GM21717 (cell line): ENCODE results near the gene LRRK2.
"Not testable (repeated sequence)": the region's sequence is repeated elsewhere in the genome, so short reads cannot be mapped to it uniquely, and the experiment has no call there.

Experiments
- ATAC-seq: cut with Tn5 transposase; IDR thresholded peaks from one replicate; pipeline ENCODE4 v1.9.1; 2021; ENCODE audit warnings: mild to moderate bottlenecking, moderate library complexity; ENCODE audit not compliant: unreplicated experiment

LRRK2 gene

DNA sequence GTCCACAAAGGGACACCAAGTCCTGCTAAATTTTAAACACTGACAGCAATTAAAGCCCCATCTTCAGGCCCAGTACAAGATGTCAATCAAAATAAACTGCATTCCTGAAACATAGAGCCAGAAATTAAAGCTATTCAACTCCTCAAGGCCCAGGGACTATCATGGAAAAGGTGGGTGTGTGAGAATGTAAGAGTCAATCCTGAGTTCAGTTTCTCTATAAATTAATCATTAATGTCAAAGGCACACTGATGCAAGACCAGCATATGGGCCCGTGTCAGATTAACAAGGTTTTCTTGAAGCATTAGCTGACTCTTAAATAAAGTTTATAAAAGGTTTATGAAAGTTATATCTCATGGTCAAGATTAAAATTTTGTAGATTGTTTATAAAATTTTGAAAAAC, 13.6 kb upstream of the LRRK2 start:
- ATAC-seq = not testable (repeated sequence)

DNA sequence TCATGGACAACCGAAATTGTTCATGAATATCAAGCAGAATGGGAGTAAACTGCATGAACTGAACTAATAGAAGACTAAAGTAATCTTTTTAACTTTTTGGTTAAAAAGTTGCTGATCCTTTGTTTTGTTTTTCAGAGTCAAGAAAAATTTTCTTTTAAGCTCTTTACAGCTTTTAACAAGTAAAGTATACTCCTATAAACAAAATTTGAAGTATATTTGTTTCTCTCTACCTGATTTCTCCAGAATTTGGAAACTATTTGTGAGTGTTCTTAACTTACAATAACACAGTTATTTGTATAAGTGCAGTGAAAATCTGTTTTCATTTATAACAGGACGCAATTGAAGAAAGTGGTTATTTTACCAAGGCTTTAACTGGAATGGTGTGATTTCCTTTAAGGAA, 12.2 kb upstream of the LRRK2 start:
- ATAC-seq = no peak

DNA sequence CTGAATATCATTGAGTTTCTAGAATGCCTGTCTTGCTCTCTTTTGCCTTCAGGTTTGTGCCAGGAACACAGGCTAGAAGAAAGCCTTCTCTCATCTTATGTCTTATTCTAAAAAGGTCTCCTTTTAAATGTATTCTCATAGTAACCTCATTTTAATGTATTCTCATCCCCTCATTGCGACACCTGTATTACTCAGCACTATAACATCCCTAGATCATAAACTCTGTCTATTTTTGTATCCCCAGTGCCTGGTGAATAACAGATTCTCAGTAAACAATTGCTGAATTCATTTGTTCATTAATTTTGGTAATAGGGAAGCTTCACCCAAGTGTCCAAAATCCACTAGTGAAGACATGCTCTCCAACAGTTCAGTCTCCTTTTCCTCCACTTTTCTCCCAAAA, 8.8 kb upstream of the LRRK2 start:
- no peak for ATAC-seq

DNA sequence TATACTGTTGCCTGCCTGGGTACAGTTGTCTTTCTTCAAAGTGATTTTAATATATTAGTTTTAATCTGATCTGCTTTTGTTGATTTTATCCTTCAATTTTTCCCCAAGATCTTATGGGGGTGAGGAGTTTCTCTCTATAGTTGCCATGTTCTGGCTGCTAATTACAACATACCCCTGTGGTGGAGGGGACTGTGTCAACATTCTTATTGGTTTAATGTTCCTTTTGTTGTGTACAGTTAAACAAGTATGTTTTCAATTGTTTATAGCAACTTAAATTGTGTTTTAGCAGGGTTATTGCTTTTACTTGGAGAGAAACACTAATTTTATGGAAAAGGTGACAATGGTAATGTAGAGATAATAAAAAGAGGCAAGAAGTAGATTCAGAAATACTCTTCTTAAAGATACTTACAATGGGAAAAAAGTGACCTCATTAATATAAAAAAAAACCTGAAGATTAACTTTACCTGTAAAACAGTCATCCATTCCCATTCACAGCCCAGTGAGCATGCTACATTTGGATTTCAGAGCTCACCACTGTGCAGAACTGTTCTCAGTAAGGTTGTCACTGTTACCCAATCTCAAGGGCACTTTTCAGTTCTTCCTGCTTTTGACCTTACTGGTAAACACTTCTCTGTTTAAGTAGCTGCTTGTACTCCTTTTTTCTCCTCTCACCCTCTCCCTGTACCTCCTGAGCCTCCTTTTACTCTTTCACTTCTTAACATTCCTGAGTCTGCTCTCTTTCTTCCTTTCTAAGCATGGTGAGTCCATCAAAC, 8.1 kb upstream of the LRRK2 start:
- no peak for ATAC-seq

DNA sequence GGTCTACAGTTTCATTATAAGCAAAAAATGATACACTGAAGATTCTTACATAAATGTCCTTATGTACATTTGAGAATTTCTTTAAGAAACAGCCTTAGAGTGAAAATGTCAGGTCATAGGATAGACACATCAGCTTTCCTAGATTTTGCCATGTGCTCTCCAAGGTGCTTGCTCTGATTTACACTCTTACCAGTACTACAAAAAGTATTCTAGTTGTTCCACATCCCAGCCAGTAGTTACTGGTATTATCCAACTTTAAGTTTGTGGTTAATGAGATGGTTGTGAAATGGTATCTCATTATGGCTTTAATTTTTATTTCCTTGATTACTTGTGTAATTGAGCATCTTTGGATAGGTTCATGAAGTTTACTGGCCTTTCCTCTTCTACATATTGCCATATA, 5.0 kb upstream of the LRRK2 start:
- ATAC-seq = no peak

DNA sequence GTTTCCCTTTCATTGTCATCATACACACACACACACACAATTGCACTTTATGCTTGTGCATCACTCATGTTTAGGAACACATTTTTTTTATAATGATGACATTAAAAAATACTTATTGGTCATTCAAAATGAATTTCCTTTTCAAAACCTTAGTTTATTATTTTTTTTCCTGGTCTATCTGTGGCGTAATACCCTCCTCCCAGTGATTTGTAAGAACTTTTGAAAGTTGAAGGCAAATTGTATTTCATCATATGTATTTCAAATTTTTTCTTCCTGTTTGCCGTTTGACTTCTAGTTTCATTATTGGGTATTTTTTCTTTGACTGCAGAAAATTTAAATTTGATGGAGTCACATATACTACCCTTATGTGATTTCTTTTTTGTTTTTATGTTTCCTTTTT, 2.5 kb upstream of the LRRK2 start:
- ATAC-seq = no peak

DNA sequence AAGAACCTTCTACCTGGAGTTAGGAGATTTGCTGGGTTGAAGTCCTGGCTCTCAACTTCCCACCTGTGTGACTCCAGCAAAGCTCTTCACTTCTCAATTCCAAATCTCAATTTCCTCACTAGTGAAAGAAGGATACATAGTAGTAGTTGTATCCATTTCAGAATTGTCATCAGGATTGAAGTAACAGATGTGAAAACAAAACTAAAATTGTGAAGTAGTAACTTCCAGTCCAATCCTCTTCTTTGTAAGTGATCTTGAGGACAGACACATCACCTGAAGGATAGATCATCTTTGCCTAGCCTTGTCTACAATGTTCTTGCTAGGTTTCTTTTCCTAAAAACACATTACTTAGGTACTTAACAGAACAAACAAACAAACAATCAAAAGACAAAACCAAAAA, 1.2 kb upstream of the LRRK2 start:
- ATAC-seq = no peak

DNA sequence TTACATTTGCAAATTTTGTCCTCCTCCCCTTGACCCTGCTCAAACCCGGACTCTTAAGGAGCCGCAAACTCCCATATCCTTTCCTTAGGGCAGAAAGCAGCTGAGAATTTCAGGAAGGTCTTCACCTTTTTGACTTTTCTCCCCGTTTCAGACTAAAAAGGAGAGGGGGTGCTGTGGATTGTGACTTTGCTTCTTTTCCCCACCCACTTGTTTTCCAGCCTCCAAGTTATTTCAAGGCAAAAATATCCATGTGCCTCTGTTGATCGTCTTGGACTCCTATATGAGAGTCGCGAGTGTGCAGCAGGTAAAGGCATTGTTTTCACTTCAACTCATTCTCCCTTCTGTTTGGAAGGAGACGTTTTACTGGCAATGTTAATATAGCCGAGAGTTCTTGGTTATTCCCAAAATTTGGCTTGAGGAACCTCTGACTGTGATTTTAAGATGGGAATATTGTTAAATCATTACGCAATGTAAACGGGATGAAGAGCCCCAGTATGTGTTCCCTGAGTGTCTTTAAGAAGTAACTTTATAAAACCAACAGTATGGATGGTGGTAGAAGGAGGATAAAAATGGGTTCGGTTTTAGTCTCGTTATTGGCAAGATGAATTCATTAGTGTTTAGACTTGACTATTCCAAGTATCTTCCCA, 663 bp downstream of the LRRK2 start:
- ATAC-seq = no peak

DNA sequence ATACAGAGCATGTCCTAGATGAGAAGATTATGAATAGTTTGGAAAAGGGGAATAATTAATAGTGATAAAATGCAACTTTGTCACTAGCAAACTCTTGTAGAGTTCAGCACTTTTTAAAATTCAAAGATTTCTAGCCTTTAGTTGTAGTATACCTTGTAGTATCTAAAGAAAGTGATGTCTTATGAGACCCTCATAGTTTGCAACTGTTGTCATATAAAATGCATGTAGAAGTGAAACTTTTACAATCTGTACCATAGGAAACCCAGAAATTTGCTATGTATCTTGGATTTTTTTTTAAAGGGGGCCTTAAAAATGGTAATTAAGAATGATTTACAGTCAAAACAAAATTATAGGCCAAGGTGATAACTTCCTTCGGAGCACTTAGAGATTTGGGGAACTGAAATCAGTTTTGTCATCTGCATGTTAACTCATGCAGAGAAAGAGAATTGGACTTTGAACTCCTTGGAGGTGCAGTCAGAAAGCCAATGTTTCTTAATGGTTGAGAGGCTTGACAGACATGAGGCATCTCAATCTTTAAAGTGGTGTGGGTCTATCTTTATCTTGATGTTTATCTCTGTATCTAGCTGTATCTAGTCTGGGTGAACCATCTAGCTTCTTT, 1.3 kb downstream of the LRRK2 start:
- peak; percentile 55 for ATAC-seq

DNA sequence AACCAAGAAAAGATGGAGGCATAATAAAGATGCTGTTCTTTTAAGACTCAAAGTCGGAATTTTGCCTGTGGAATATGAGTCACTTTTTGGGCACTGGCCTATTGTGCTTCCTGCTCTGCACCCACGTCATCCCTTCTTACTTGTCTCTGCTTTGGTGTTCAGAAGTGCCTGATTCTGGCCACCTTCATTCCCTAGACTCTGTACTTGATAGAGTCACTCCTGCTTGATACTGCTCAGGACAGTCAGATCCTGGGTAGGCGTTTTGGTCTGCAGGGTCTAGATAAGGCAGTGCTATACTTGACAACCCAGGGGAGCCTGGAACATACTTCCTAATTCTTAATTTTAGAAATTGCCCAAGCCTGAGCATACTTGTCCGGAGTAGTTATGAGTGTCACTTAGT, 1.9 kb downstream of the LRRK2 start:
- ATAC-seq = peak; percentile 35

DNA sequence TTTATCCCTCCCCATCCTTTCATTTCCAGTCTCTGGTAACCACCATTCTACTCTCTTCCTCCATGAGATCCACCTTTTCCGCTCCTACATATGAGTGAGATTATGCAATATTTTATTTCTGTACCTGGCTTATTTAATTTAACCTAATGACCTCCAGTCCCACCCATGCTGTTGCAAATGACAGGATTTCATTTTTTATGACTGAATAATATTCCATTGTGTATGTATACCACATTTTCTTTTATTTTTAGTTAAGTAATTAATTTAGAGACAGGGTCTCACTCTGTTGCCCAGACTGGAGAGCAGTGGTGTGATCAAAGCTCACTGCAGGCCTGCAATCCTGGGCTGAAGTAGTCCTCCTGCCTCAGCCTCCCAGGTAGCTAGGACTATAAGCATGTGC, 2.6 kb downstream of the LRRK2 start:
- no peak for ATAC-seq

DNA sequence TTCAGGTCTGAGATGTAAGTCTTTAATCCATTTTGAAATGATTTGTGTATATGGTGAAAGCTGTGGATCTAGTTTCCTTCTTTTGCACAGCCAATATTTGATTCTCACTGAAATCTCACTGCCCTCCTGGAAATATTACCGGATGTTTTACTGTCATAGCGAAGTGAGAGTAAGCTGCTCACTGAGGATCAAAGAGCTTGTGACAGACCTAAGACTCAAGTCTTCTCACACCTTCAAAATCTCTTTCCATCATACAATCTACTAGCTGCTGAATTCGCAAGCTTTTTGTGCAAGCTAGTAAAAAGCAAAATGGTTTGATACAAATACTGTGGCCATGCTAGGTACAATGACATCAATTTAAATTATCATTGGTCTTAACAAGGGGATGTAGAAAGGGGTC, 3.9 kb downstream of the LRRK2 start:
- ATAC-seq = no peak

DNA sequence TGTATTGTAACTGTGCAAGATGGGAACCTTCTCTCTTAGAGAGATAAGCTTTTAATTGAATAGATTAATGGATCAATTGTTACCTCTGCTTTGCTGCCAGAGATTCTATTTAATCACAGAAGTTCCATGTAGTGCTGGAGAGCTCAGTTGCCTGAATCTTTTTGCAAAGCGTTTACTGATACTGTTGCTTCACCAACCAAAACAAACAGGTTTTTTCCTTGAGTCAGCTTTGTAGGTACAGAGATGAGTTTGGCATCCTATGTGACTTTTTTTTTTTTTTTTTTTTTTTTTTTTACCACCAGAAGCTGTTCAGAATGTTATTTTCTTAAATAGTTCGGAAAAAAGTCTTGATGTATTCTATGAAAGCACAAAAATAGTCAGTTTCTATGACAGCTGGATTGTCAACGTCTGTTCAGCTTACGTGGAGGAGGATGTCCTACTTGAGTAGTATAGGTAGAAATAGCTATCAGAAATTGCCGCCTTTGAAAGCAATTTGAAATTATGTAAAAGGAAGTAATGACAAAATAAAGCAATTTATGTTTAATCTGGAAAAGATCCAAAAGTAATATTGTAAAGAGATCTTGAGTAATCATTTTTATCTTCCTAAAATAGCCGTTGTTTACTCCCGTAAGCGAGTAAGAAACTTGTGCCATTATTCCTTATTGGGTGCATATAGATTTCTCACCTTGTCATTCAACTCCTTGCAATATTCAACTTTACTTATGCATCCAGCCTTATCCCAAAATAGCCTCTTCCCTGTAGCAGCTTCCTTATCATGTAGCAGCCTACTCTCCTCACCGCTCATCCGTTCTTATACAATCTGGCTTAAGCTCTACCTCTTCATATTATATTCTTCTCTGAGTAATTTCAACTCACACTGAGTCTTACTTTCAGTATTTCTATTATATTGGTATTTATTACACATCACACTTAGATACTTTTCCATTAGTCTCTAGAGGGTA, 5.2 kb downstream of the LRRK2 start:
- no peak for ATAC-seq

DNA sequence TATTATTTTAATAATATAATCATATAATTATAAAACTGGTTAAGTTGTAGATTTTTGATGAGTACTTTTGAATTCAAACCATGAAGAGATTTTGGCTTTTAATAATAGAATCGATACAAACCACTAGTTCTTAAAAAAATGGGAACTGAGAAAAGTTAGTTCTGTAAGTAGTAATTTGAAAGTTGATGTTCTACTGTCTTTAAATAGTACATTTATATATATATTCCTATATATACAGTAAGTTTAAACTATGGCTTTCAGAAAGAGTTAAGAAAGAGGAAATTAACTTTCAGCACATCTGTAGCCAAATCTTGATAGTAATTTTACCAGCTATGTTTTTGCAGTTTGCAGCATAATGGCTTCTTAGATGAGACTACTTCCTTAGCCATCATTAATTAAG, 7.8 kb downstream of the LRRK2 start:
- ATAC-seq = peak; percentile 41

DNA sequence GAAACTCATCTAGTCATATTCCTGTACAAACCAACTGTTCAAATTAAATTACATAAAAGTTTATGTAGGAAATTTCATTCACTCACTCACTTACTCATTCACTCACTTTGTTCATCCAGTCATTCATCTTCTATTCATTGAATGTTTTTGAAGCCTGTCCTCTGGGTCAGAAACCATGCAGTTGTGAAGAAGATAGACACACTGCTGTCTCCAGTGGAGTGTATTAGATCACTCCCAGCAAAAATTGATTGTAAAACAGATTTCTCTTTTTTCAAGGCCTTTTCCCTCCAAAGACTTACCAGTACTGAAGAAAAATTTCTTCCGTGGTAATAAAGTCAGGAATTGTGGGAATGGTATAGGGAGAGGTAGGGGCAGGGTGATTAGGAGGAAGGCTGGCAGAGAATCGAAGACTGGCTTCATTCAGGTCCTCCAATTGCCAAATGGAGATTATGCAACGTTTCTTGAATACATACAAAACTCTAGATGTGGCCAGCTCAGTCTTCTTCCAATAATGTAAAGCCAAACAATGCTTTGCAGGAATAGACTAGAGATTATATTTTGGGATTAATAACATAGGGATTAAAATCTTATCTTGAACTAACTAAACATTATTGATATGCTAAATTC, 9.1 kb downstream of the LRRK2 start:
- no peak for ATAC-seq

DNA sequence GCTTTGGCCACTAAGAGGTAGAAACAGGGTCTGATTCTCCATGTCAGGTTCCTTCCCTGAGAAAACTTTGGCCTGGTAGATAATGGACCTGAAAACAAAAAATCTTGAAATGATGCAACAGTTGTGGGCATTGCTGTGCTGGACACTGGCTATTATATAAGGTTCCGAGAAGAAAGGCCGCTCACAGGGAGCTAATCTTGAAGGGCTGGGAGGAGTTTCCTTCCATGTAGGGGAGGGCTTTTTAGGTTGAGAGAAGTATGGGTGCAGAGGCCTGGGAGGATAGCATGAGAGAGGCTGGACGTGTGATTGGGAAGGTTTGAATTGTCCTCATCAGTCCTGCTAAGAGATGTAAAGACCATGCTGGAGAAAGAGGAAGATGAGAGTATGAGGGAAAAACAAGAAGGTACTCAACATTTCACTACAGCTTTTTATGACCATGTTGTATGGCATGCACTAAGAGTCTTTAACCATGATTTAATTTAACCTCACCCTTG, 11.6 kb downstream of the LRRK2 start:
- ATAC-seq = no peak

DNA sequence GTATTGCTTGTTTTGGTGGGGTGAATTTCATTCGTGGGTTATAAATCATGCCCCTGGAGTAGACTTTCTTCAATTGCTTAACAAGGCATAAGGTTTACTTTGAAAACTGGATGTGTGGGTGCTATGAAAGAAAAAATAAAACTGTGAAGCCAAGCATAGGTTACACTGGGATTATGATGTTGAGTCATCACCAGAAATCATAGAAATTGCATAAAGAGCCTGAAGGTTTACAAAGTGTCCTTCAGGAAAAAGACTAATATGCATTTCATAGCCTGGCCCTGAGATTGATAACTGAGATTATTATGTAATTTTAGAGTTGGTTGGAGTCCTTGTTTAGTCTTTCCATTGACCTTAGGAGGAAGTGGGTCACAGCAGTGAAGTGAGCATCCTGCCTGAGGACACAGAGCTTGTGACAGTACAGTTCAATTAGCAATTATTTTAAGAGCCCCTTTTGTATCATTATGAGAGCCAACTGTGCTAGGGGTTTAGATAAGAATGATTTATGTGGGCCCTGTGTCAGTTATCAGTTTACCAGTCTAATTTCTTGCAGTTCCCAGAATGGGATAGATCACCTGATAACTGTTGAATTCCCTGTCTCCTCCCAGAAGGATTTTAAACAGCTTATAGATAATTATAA, 13.6 kb downstream of the LRRK2 start:
- ATAC-seq = no peak

DNA sequence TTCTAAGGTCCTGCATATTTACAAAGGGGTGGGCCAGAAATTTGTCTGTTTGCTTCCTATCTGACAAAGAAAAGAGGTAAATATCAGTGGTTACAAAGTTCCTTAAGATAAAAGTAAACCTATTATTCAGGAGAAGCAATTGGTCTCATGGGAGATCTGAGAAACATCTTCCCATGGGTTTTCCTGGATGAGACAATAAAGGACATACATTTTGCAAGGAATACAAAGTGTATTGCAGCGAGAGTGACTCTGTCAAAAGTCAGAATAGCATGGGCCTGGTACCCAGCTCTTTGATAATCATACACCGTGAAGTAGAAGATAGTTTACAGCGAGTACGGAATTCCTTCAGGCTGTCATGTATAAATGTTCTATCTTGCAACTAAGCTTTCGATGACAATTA, 14.2 kb downstream of the LRRK2 start:
- ATAC-seq = no peak

DNA sequence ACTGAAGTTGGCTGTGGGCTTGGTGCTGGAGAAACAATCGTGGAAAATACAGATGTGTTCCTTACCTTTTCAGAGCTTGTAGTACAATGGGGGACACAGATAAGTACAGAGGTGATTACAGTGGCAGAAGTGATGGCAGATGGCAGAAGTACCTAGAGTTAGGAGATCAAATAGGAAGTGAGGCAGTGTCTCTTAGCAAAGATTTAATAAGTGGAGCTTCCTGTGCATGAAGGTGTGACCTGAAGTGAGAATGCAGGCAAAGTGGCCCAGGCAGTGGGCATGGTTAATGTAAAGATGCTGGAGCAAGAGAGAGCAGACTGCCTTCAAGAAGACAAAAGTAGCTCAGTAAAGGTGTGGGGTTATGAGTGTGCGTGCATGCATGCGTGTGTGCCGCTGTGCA, 16.0 kb downstream of the LRRK2 start:
- ATAC-seq = no peak

DNA sequence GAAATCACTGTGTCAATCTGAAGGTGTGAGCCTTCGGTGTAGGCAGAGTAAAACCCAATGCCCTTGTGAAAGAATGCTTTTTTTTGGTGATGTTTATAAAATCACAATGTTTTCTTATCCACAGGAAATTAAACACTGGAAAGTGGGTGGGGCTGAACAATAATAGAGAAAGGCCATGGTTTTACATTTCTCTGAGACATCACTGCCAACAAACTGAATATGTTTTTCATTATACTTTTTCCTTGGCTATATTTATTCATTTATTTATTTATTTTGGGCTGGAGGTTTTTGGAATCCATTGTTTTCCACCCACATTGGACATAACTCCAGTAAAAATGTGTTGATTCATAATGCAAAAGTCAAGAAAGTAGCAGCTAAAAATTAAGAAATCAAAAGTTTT, 16.9 kb downstream of the LRRK2 start:
- no peak for ATAC-seq
